GM10248 (cell line): ENCODE results near the gene KIF2C.

Experiments
- CTCF ChIA-PET: fragments of 300-600 bp; sonication (Branson Sonifier 250); formaldehyde crosslinking; extraction: SDS; loops from one replicate; lab custom pipeline; 2021; ENCODE audit warnings: antibody characterized with exemption; lab: Yijun Ruan, JAX
- POLR2A ChIA-PET: fragments of 350-650 bp; sonication (Branson Sonifier 250); formaldehyde crosslinking; extraction: SDS; loops from one replicate; lab custom pipeline; 2020; ENCODE audit warnings: antibody characterized with exemption; lab: Yijun Ruan, JAX
- DNase-seq: peaks from one replicate; pipeline ENCODE4 v3.0.0; 2012; ENCODE audit errors: extremely low spot score
- CTCF ChIP-seq: IDR thresholded peaks from 2 replicates; pipeline ENCODE4 v1.5.1; 2012; ENCODE audit warnings: mild to moderate bottlenecking, low read depth; ENCODE audit errors: extremely low read depth, missing control alignments, control extremely low read depth

KIF2C gene

GRCh38 chr1:44801491-44802305 lies 62.1 kb downstream of the KIF2C start:
- POLR2A ChIA-PET: interaction anchor here (0.5 to 2.3 kb wide), 5 partner anchors 7 to 26 kb away, joined by 5 to 57 read pairs (median 11); partner anchors contain the start of genes BTBD19 and RPS8
- CTCF ChIA-PET: interaction anchor here (1.1 to 5.9 kb wide), 10 partner anchors 7 to 499 kb away, joined by 3 to 98 read pairs (median 4); partner anchors contain the start of genes BEST4, BTBD19 and RPS8
- DNase-seq: no peak
- TF ChIP-seq CTCF: no peak

GRCh38 chr1:44802306-44803061 lies 62.8 kb downstream of the KIF2C start:
- POLR2A ChIA-PET: interaction anchor here (0.5 to 1.1 kb wide), 2 partner anchors 14 to 16 kb away, joined by 5 to 6 read pairs; no protein-coding TSS in a partner anchor
- TF ChIP-seq CTCF: no peak
- CTCF ChIA-PET: interaction anchor here (1.1 to 1.5 kb wide), 4 partner anchors 9 to 17 kb away, joined by 3 to 4 read pairs (median 3); no protein-coding TSS in a partner anchor
- no peak for DNase-seq

GRCh38 chr1:44803062-44803311 lies 63.4 kb downstream of the KIF2C start:
- no peak for TF ChIP-seq CTCF

DNA sequence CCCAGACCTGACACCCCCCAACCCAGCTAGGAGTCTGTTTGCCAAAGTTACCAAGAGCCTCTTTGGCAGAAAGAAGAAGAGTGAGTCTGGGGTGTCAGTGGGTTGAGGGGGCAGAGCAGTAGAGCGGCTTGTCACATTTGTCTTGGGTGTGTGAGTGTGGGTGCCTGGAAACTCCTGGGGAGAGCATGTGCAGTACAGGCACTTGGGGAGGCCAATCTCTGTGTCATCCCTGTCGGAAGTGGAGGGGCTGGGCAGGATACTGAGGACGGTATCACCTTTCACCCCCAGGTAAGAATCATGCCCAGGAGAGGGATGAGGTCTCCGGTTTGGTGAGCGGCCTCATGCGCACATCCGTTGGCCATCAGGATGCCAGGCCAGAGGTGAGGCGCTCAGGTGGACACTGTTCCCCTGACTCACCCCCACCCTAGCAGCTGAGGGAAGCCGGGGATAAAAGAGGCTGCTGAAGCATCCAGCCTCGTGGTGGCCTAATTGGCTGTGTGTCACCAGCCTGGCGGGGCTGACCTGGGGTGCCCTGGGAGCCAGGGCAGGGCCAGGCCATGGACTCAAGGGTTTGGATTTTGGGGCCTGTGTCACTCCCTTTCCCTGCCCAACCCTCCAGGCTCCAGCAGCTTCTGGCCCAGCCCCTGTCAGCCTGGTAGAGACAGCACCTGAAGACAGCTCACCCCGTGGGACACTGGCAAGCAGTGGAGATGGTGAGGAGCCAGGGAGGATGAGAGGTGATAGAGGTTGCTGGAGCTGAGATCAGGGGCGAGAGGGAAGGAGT lies 63.9 kb downstream of the KIF2C start:
- no peak for TF ChIP-seq CTCF
- CTCF ChIA-PET: interaction anchor here (1.2 to 1.5 kb wide), 3 partner anchors 11 to 18 kb away, joined by 3 to 4 read pairs (median 3); no protein-coding TSS in a partner anchor
- POLR2A ChIA-PET: interaction anchor here (0.6 kb wide), 1 partner anchor 133 kb away, joined by 4 read pairs; no protein-coding TSS in a partner anchor
- no peak for DNase-seq

More at GRCh38 chr1:44803062-44803311, 63.4 kb downstream of the KIF2C start:
- ChIA-PET CTCF (interaction anchor here (1.1 to 1.5 kb wide), 4 partner anchors 10 to 17 kb away, joined by 3 to 4 read pairs (median 3); no protein-coding TSS in a partner anchor), POLR2A (no interaction called here)
- no peak for DNase-seq

- no peak for TF ChIP-seq CTCF
- ChIA-PET CTCF (interaction anchor here (1.3 to 1.5 kb wide), 2 partner anchors 13 to 76 kb away, joined by 3 to 5 read pairs; no protein-coding TSS in a partner anchor), POLR2A (interaction anchor here (0.6 to 7.7 kb wide), 7 partner anchors 9 to 498 kb away, joined by 3 to 120 read pairs (median 4); partner anchors contain the start of gene RPS8)
- DNase-seq: no peak
These were observed 65.8 kb downstream of the KIF2C start for GRCh38 chr1:44805311-44806024.
